DND-41 (cell line): Measurements from ENCODE around the gene FIBCD1.

Experiments
- EZH2 ChIP-seq: IDR thresholded peaks from 3 replicates; pipeline ENCODE4 v1.6.1; 2012; ENCODE audit warnings: borderline replicate concordance, low read depth, mild to moderate bottlenecking, moderate library complexity, low read length, inconsistent platforms; ENCODE audit not compliant: severe bottlenecking
- TF ChIP-seq, protein P1 (sequence below): IDR thresholded peaks from 2 replicates; pipeline ENCODE4 v1.5.1; 2012; ENCODE audit warnings: borderline replicate concordance, low read length, moderate library complexity, mild to moderate bottlenecking; ENCODE audit not compliant: poor library complexity, severe bottlenecking; ENCODE audit errors: extremely low read depth

DNA sequence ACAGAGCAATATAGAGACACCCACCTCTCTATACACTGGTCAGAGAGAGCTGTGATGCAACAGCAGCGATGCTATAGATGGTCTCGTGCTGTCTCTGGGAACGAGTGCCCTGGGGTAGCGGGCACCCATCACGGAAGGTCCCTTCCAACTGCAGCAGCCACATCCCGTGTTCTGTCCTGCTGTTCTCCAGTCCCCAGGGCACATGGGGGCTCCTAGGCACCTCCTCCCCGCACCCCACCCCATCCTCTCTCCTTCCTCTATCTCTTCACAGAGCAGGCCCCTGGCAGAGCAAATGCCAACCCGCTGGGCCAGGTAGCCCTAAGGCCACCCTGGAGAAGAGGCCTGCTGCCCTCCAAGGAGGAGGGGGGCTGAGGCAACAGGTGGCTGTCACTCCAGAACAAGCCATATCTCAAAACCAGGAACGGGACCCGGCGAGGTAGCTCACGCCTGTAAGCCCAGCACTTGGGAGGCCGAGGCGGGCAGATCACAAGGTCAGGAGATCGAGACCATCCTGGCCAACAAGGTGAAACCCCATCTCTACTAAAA, 8.2 kb downstream of the FIBCD1 start:
- TF ChIP-seq, protein P1, sequence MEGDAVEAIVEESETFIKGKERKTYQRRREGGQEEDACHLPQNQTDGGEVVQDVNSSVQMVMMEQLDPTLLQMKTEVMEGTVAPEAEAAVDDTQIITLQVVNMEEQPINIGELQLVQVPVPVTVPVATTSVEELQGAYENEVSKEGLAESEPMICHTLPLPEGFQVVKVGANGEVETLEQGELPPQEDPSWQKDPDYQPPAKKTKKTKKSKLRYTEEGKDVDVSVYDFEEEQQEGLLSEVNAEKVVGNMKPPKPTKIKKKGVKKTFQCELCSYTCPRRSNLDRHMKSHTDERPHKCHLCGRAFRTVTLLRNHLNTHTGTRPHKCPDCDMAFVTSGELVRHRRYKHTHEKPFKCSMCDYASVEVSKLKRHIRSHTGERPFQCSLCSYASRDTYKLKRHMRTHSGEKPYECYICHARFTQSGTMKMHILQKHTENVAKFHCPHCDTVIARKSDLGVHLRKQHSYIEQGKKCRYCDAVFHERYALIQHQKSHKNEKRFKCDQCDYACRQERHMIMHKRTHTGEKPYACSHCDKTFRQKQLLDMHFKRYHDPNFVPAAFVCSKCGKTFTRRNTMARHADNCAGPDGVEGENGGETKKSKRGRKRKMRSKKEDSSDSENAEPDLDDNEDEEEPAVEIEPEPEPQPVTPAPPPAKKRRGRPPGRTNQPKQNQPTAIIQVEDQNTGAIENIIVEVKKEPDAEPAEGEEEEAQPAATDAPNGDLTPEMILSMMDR, result no peak
- no peak for TF ChIP-seq EZH2
